Lung (tissue), 12 donors: Measurements from ENCODE around the gene ZIC4. TPM values are rescaled to one million over a fixed set of nuclear protein-coding genes. Genes with fewer than 3 reads are reported as not detected.

Source experiments
- ATAC-seq: fragments of 200-7000 bp; cut with Tn5 transposase; one replicate; pipeline ENCODE4 v1.9.1; 2020; ENCODE audit warnings: moderate number of reproducible peaks; ENCODE audit not compliant: insufficient read depth, low FRiP score
- DNase-seq, 3 donors: peaks; one replicate each; pipeline ENCODE4 v3.0.0-alpha.2; 2013 to 2017
- H3K27ac ChIP-seq, 2 donors: one replicate each; pipeline ENCODE4 v1.5.1; 2013; ENCODE audit warnings: mild to moderate bottlenecking in 2 of 2, moderate library complexity in 2 of 2, control low read depth in 1 of 2, inconsistent platforms in 1 of 2, low read depth in 1 of 2, low read length in 1 of 2
- H3K27me3 ChIP-seq, 3 donors: one replicate each; pipeline ENCODE4 v1.5.1; 2013; ENCODE audit warnings: low read length in 2 of 3; ENCODE audit not compliant: control insufficient read depth in 3 of 3, insufficient read depth in 3 of 3
- H3K36me3 ChIP-seq, 4 donors: one replicate each; pipeline ENCODE4 v1.5.1; 2013; ENCODE audit warnings: low read length in 4 of 4, mild to moderate bottlenecking in 1 of 4, moderate library complexity in 1 of 4; ENCODE audit not compliant: control insufficient read depth in 4 of 4, insufficient read depth in 4 of 4
- H3K4me1 ChIP-seq, 5 donors: one replicate each; pipeline ENCODE4 v1.5.1; 2013; ENCODE audit warnings: low read length in 5 of 5, mild to moderate bottlenecking in 2 of 5, moderate library complexity in 1 of 5; ENCODE audit not compliant: control insufficient read depth in 5 of 5, insufficient read depth in 5 of 5
- H3K4me3 ChIP-seq: one replicate; pipeline ENCODE4 v1.5.1; 2013; ENCODE audit warnings: mild to moderate bottlenecking, control low read depth, moderate library complexity
- H3K9ac ChIP-seq, 2 donors: one replicate each; pipeline ENCODE4 v1.5.1; 2013; ENCODE audit warnings: low read length in 2 of 2, control low read depth in 1 of 2; ENCODE audit not compliant: insufficient read depth in 1 of 2
- H3K9me3 ChIP-seq, 4 donors: one replicate each; pipeline ENCODE4 v1.5.1; 2013; ENCODE audit warnings: low read length in 3 of 4, mild to moderate bottlenecking in 1 of 4, moderate library complexity in 1 of 4; ENCODE audit not compliant: control insufficient read depth in 4 of 4, insufficient read depth in 3 of 4
- CTCF ChIP-seq: IDR thresholded peaks from 2 replicates; pipeline ENCODE4 v1.5.1; 2012; ENCODE audit warnings: mild to moderate bottlenecking; ENCODE audit errors: control extremely low read depth, extremely low read depth
- WGBS, 2 donors: extraction: QIAGEN DNeasy Blood & Tissue Kit; methylation state at CpG; one replicate each; pipeline ENCODE4 v1.1.7; 2013; 5-methylcytosine and 5-hydroxymethylcytosine counted together
- polyA plus RNA-seq, 2 donors: library from polyadenylated mRNA; stranded (reverse); fragments of 200-250 nt; gene quantifications; one replicate each; pipeline ENCODE4 v1.2.1, GENCODE V29; 2013
- total RNA-seq, 2 donors: library from RNA; depleted of rRNA in 1 of 2; stranded (reverse); fragments of >200 nt in 1 of 2; gene quantifications; one replicate each; pipeline ENCODE4 v1.2.1, GENCODE V29; 2014 to 2021
- donor health status: control.
- donor health status: control.
- donor health status: Bipolar disorder and iron deficiency.
- donor health status: healthy.
- donor health status: DM: yes; HTN: yes; CAD: no.

ZIC4 gene
- total and polyA plus RNA-seq, 4 donors = not detected

- DNase-seq (no peak), ATAC-seq (no peak)
- no peaks in the 10 kb centered on the region for H3K9me3 ChIP-seq
- whole genome bisulfite sequencing, 2 donors = 71 to 79% methylated on average over 1 of the region's 1 CpG
- H3K27me3 ChIP-seq = peaks cover 0 to 38% (median 21%) of the 10 kb centered on the region in 3 donors
- H3K4me1 ChIP-seq = no peaks in the 10 kb centered on the region
- H3K4me3 ChIP-seq = no peak overlapping the region
- no peak overlapping the region for H3K9ac ChIP-seq
- H3K27ac ChIP-seq = no peak overlapping the region
- no peaks in the 10 kb centered on the region for H3K36me3 ChIP-seq
- no peak for TF ChIP-seq CTCF
These were observed 62.4 kb downstream of the ZIC4 start for GRCh38 chr3:147343926-147344325.

DNA sequence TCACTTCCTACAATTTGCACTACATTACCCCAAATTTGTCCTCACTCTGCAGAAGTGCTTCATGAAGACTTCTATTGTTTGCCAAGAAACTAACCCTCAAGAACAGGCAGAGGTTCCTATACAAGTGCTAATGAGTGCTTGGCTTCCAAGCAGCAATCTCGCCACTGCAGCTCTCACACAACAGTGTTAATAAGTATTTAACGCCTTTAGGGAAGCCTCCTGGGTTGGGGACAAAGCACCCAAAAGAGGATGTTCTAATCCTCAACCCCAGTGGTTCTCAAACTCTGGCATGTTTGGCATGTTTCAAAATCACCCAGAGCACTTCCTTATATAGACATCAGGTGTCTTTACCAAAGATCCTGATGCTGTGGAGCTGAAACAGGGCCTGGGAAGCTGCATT lies 64.6 kb downstream of the ZIC4 start:
- Histone ChIP-seq H3K27me3 (peaks cover 0 to 28% (median 12%) of the 10 kb centered on the region in 3 donors), H3K4me1 (no peaks in the 10 kb centered on the region), H3K9me3 (no peaks in the 10 kb centered on the region), H3K36me3 (no peaks in the 10 kb centered on the region), H3K27ac (no peak overlapping the region), H3K4me3 (no peak overlapping the region), H3K9ac (no peak overlapping the region)
- 57 to 62% methylated on average over 2 of the region's 2 CpGs for WGBS, 2 donors
- DNase-seq (no peak), ATAC-seq (no peak)
- no peak for TF ChIP-seq CTCF

DNA sequence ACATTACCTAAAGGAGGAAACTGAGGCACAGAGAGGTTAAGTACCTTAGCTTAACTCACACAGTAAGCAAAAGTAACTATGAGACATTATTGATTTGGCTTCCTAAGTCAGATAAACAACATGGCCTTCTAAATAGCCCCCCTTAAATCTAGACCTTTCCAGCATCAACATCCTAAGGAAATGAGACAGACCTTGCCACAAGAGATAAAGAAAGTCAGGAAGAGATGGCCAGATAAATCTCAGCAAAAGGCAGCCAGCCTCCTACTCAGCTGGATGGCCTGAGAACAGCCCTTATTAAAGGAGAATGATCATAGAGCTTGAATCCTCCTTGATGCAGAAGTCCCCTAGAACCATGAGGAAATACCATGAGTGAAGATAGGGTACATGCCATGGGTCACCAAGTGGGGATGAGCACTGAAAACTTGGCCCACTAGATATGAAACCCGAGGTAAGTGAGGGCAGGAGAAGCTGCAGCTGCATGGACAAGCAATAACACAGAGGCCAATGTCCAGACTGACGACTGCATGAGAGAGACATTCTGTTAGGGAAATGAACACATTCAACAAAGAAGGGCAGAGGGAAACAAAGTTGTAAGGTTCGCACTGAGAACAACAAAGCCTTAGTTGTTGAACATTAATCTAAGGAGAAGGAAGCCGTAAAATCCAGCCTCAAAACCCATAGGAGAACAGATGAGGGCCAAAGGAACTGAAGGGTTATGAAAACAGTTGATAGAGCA lies 69.6 kb downstream of the ZIC4 start:
- TF ChIP-seq CTCF = no peak
- no peak overlapping the region for H3K4me3 ChIP-seq
- H3K9me3 ChIP-seq = no peaks in the 10 kb centered on the region
- no peaks in the 10 kb centered on the region for H3K4me1 ChIP-seq
- H3K27me3 ChIP-seq = peaks cover 0 to 19% (median 2%) of the 10 kb centered on the region in 3 donors
- 29 to 42% methylated on average over 4 of the region's 4 CpGs for WGBS, 2 donors
- no peak for ATAC-seq
- H3K36me3 ChIP-seq = no peaks in the 10 kb centered on the region
- H3K9ac ChIP-seq = no peak overlapping the region
- no peak overlapping the region for H3K27ac ChIP-seq
- DNase-seq = peak in 1 of 3 donors; percentile 16

Other genes with a start within 250 kb of the ZIC4 start
- not detected for gene ZIC1, start 2.8 kb upstream of the ZIC4 start, total RNA-seq
- under 1 TPM; under 0.01 to 0.10 TPM for gene ZIC1, start 2.8 kb upstream of the ZIC4 start, polyA plus RNA-seq